ENCODE results near the gene PDGFRB. TPM values are rescaled to one million over a fixed set of nuclear protein-coding genes. Genes with fewer than 3 reads are reported as not detected.

The PDGFRB gene
- total and polyA plus RNA-seq, 2 of the 8 experiments (the other 6 are each of a cell fraction or from before 2014, with no cell fraction given), result 4.2 to 13.7 TPM

- no peak for TF ChIP-seq BACH1 (IDR thresholded peaks at IDR 0.05; ENCODE audit: low read length)
- TF ChIP-seq NANOG (IDR thresholded peaks at IDR 0.05; ENCODE audit: insufficient read depth, low read depth, low read length, poor library complexity, severe bottlenecking), result no peak
- no peak for TF ChIP-seq PHF8 (conservative IDR thresholded peaks at IDR 0.05; ENCODE audit: low read depth, low read length)
- no peak for TF ChIP-seq CEBPB (IDR thresholded peaks at IDR 0.05; ENCODE audit: low read depth, low read length)
- no peak for TF ChIP-seq BCL11A (IDR thresholded peaks at IDR 0.05; ENCODE audit: low read depth in 2 of 2, low read length in 2 of 2)
- TF ChIP-seq EGR1 (IDR thresholded peaks at IDR 0.05; ENCODE audit: borderline replicate concordance, low read depth, low read length), result no peak
- no peak for TF ChIP-seq SIN3A (conservative IDR thresholded peaks at IDR 0.05 in 1 of 2, IDR thresholded peaks at IDR 0.05 in 1 of 2; ENCODE audit: low read depth in 1 of 2, low read length in 2 of 2)
- TF ChIP-seq, protein P1, sequence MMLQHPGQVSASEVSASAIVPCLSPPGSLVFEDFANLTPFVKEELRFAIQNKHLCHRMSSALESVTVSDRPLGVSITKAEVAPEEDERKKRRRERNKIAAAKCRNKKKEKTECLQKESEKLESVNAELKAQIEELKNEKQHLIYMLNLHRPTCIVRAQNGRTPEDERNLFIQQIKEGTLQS (IDR thresholded peaks at IDR 0.05; ENCODE audit: insufficient read depth, low read depth, low read length), result no peak
Observed at GRCh38 chr5:150077060-150077459, 78.6 kb downstream of the PDGFRB start (continued).

Data from H1 (cell line).